Measurements from ENCODE around the gene SNX30. TPM values are rescaled to one million over a fixed set of nuclear protein-coding genes. Genes with fewer than 3 reads are reported as not detected.

SNX30 gene
- total RNA-seq, 4 donors from 2014 or later = 12.8 to 16.1 (median 14.4) TPM

DNA sequence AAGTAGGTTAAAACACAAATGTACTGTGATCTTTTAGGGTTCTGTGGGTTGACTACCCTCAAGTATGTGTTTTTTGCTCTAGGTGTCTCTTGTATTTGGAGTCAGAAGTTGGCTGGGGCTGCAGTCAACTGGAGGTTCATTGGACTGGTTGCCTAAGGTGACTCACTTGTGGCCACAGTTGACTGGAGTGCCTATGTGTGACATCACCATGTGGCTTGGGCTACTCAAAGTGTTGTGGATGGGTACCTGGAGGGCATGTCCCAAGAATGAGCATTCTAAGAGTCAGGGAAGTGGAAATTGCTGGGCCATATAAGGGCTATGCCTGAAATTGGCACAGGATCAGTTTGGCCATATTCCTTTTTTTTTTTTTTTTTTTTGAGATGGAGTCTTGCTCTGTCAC is 27.4 kb downstream of the SNX30 start:
- DNase-seq (ENCODE audit: low spot score in 2 of 2) = no peak
- Histone ChIP-seq H3K4me3 (no peak overlapping the region), H3K27ac (no peak overlapping the region), H3K9me3 (no peaks in the 10 kb centered on the region), H3K36me3 (no peaks in the 10 kb centered on the region), H3K27me3 (no peaks in the 10 kb centered on the region), H3K4me1 (no peaks in the 10 kb centered on the region)
- TF ChIP-seq, protein P1, sequence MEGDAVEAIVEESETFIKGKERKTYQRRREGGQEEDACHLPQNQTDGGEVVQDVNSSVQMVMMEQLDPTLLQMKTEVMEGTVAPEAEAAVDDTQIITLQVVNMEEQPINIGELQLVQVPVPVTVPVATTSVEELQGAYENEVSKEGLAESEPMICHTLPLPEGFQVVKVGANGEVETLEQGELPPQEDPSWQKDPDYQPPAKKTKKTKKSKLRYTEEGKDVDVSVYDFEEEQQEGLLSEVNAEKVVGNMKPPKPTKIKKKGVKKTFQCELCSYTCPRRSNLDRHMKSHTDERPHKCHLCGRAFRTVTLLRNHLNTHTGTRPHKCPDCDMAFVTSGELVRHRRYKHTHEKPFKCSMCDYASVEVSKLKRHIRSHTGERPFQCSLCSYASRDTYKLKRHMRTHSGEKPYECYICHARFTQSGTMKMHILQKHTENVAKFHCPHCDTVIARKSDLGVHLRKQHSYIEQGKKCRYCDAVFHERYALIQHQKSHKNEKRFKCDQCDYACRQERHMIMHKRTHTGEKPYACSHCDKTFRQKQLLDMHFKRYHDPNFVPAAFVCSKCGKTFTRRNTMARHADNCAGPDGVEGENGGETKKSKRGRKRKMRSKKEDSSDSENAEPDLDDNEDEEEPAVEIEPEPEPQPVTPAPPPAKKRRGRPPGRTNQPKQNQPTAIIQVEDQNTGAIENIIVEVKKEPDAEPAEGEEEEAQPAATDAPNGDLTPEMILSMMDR (IDR thresholded peaks at IDR 0.05) = no peak
- no peak for TF ChIP-seq POLR2AphosphoS5 (IDR thresholded peaks at IDR 0.05)
- no peak for TF ChIP-seq EP300 (IDR thresholded peaks at IDR 0.05)
- TF ChIP-seq POLR2A (IDR thresholded peaks at IDR 0.05) = no peak

GRCh38 chr9:112780450-112781036 is 30.0 kb downstream of the SNX30 start:
- DNase-seq (ENCODE audit: low spot score in 2 of 2) = no peak
- 72% methylated on average over 6 of the region's 6 CpGs for WGBS
- no peaks in the 10 kb centered on the region for H3K27me3 ChIP-seq
- no peaks in the 10 kb centered on the region for H3K9me3 ChIP-seq
- H3K4me3 ChIP-seq = no peak overlapping the region
- no peaks in the 10 kb centered on the region for H3K4me1 ChIP-seq
- TF ChIP-seq, protein P1 (IDR thresholded peaks at IDR 0.05) = no peak
- no peak for TF ChIP-seq POLR2A (IDR thresholded peaks at IDR 0.05)
- TF ChIP-seq EP300 (IDR thresholded peaks at IDR 0.05) = no peak
- no peak for TF ChIP-seq POLR2AphosphoS5 (IDR thresholded peaks at IDR 0.05)
- H3K36me3 ChIP-seq = no peaks in the 10 kb centered on the region
- H3K27ac ChIP-seq = no peak overlapping the region

DNA sequence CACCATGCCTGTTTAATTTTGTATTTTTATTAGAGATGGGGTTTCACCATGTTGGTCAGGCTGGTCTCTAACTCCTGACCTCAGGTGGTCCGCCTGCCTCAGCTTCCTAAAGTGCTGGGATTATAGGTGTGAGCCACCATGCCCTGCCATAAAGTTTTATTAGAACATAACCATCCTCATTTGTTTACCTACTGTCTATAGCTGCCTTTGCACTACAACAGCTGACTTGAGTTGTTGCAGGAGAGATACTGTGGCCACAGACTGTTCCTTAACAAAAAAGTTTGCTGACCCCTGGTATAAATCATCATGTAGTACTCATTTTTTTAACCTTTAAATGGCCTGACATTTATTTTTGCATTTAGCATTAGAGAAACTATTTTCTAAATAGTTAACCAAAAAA is 31.7 kb downstream of the SNX30 start:
- WGBS = 100% methylated on average over 1 of the region's 1 CpG
- DNase-seq (ENCODE audit: low spot score in 2 of 2) = no peak
- Histone ChIP-seq H3K27me3 (no peaks in the 10 kb centered on the region), H3K9me3 (no peaks in the 10 kb centered on the region), H3K36me3 (no peaks in the 10 kb centered on the region), H3K4me3 (no peak overlapping the region), H3K4me1 (no peaks in the 10 kb centered on the region), H3K27ac (no peak overlapping the region)
- TF ChIP-seq, protein P1 (IDR thresholded peaks at IDR 0.05) = no peak
- TF ChIP-seq EP300 (IDR thresholded peaks at IDR 0.05) (no peak), POLR2A (IDR thresholded peaks at IDR 0.05) (no peak), POLR2AphosphoS5 (IDR thresholded peaks at IDR 0.05) (no peak)

DNA sequence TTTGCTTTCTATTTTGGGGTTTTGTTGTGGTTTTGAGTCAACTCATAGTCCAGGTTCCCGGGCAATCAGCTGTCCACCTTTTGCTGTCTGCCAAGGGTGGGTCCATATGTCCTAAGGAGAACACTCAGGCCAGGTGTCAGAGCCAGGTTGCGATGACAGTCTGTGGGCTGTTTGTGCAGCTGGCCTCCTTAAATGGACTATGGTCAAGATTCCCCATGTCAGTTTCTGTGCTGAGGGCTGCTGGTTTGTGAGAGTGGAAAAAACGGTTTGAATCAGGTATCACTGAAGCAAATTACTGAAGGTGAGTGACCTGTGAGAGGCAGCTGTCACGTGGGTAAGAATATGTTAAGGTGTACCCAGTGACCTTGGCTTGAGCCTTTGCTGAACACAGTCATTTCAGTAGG is 33.0 kb downstream of the SNX30 start:
- Histone ChIP-seq H3K36me3 (no peaks in the 10 kb centered on the region), H3K4me1 (no peaks in the 10 kb centered on the region), H3K4me3 (no peak overlapping the region), H3K27ac (no peak overlapping the region), H3K27me3 (no peaks in the 10 kb centered on the region), H3K9me3 (no peaks in the 10 kb centered on the region)
- WGBS = 75% methylated on average over 4 of the region's 4 CpGs
- TF ChIP-seq POLR2A (IDR thresholded peaks at IDR 0.05) (no peak), EP300 (IDR thresholded peaks at IDR 0.05) (no peak), POLR2AphosphoS5 (IDR thresholded peaks at IDR 0.05) (no peak)
- TF ChIP-seq, protein P1 (IDR thresholded peaks at IDR 0.05) = no peak
- DNase-seq (ENCODE audit: low spot score in 2 of 2) = no peak

DNA sequence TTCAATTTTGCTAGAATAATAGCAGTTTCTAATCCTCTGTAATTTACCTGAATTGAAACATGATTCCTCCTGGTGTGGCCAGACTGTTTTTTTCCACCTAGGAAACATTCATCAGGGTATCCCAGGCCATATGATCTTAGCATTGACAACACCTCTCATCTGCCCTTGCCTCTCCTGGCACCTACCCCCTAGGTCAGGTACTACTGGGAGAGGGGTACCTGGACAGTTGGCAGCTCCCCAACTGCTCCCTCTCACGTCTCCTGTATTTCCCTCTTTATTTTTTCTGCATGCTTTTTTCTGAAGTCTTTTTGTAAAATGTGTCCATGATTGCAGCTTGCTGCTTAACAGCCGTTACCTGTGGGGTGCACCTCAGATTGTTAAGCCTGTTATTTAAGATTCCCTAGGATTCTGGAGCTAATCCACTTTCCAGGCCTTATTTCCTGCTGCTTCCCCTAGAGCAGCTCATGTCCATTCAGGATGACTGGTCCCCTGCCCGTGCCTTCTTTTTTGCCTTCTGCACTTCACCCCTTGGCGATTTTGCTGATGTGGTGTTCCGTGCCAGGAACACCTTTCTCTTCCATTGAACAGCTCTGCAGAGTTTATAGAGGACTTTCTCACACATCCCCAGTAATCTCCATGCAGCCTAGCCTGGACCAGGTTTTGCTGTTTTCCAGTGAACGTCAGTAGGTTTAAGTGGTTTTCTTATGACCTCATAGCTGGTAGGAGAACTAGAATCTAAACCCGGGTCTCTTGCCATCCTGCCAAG is 33.6 kb downstream of the SNX30 start:
- Histone ChIP-seq H3K9me3 (no peaks in the 10 kb centered on the region), H3K27me3 (no peaks in the 10 kb centered on the region), H3K27ac (no peak overlapping the region), H3K4me3 (no peak overlapping the region), H3K4me1 (no peaks in the 10 kb centered on the region), H3K36me3 (no peaks in the 10 kb centered on the region)
- 37% methylated on average over 7 of the region's 7 CpGs for WGBS
- DNase-seq (ENCODE audit: low spot score in 2 of 2) = no peak
- TF ChIP-seq POLR2AphosphoS5 (IDR thresholded peaks at IDR 0.05) (no peak), POLR2A (IDR thresholded peaks at IDR 0.05) (no peak), EP300 (IDR thresholded peaks at IDR 0.05) (no peak)
- TF ChIP-seq, protein P1 (IDR thresholded peaks at IDR 0.05) = no peak
